Brain microvascular endothelial cell (primary cell): ENCODE results near the gene FBXL16.

Experiments used
- DNase-seq: peaks from one replicate; pipeline ENCODE4 v3.0.0-alpha.2; 2020
- H3K27ac ChIP-seq: fragments of 250-450 bp; sonication (Bioruptor Pico); 2 replicates; pipeline ENCODE4 v1.5.1; 2020; ENCODE audit warnings: mild to moderate bottlenecking, moderate library complexity
- H3K27me3 ChIP-seq: fragments of 250-450 bp; sonication (Bioruptor Pico); replicated peaks from 2 replicates; pipeline ENCODE4 v1.5.1; 2020; ENCODE audit warnings: mild to moderate bottlenecking
- H3K36me3 ChIP-seq: fragments of 250-450 bp; sonication (Bioruptor Pico); replicated peaks from 2 replicates; pipeline ENCODE4 v1.5.1; 2020; ENCODE audit warnings: mild to moderate bottlenecking
- H3K4me3 ChIP-seq: 2 replicates; pipeline ENCODE4 v1.5.1; 2011; ENCODE audit warnings: low read depth, mild to moderate bottlenecking, control low read depth, low read length, moderate library complexity
- CTCF ChIP-seq: IDR thresholded peaks from 2 replicates; pipeline ENCODE4 v1.5.1; 2011; ENCODE audit warnings: low read depth, mild to moderate bottlenecking, moderate library complexity, low read length, control low read depth, inconsistent platforms; ENCODE audit errors: missing control alignments
- in situ Hi-C: cut with HindIII; loops from 2 replicates; pipeline ENCODE4 v1.10.0; 2017; ENCODE audit warnings: low sequenced_read_pairs, low pct_ligation_motif_present

The FBXL16 gene

DNA sequence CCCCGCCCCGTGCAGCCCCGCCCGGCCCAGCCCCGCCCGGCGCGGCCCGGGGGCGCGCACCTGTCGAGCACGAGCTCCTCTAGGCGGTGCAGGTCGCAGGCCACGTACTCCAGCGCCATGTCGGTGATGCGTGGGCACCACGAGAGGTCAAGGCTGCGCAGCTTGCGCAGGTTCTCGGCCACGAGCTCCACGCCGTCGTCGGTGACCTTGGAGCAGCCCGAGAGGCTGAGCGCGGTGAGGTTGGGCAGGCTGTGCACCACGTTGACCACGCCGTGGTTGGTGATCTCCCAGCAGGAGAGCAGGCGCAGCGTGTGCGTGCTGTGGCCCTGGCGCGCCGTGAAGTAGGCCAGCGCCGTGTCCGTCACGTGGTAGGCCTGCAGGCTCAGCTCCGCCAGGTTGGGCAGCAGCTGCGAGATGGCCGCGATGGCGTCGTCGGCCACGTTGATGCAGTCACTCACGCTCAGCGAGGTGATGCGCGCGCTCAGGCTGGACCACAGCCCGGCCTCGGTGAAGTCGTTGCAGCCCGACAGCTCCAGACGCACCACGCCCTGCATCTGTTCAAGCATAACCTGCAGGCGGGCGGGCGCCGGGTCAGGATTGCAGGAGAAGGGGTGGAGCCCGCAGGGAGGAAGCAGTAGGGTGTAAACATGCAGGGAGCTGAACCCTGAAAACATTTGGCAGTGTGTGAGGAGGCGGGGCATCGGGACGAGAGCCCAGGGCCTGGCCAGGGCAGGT lies 10.1 kb downstream of the FBXL16 start:
- Histone ChIP-seq H3K27ac (no peak overlapping the region), H3K4me3 (no peak overlapping the region), H3K27me3 (peaks cover 40% of the 10 kb centered on the region), H3K36me3 (no peaks in the 10 kb centered on the region)
- no peak for TF ChIP-seq CTCF
- no peak for DNase-seq
- in situ Hi-C loops = no loop called here

DNA sequence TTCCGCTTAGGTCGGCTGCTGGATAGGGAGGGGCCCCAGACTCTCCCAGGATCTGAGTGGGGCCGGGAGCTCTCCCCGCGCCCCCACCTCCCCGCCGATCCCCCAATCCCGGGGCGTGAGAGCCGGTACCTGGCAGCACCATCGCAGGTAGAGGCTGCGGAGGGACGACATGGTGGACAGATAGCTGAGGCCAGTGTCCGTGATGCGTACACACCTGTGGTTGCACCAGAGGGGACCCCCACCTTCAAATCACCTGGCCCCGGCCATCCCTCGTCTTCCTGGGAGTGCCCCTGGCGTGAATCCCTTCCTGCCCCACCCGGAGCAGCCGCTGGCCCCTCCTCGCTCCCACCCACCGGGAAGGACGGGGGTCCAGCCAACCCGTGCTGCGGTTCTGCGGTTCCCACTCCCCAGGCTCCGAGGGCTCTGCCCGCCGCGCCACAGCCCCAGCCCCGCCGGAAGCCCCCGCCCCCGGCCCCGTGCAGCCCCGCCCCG lies 10.7 kb downstream of the FBXL16 start:
- no peak overlapping the region for H3K4me3 ChIP-seq
- peaks cover 33% of the 10 kb centered on the region for H3K27me3 ChIP-seq
- no peak for TF ChIP-seq CTCF
- H3K36me3 ChIP-seq = no peaks in the 10 kb centered on the region
- H3K27ac ChIP-seq = no peak overlapping the region
- DNase-seq = no peak
- in situ Hi-C loops = no loop called here

DNA sequence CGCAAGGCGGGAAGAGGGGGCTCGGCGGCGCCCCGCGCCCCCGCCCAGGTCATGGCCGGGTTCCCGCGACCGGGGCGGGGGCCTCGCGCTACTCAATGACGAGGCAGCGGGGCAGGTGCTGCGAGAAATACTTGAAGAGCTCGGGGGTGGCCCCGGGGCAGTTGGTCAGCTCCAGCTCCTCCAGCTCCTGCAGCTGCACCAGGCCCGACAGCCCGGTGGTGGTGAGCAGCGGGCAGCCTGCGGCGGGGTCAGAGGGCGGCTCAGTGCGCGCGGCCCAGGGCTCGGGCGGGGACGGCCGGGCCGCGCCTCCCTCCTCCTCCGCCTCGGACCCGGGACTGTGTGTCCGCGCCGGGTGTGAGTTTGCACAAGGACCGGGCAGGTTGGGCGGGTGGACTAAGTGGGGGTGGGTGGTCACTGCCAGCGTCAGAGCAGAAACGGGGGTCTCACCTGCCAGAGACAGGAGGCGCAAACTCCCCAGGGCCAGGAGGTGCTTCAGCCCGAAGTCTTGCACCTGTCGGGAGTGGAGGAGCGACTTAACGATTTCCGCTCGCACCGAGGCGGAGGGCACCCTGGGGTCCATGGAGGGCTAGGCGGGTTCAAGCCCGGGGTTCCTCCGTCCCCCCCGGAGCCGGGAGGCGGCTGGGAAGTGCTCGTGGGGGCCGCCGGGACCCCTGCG lies 11.3 kb downstream of the FBXL16 start:
- DNase-seq = no peak
- H3K27me3 ChIP-seq = peaks cover 31% of the 10 kb centered on the region
- H3K36me3 ChIP-seq = no peaks in the 10 kb centered on the region
- TF ChIP-seq CTCF = no peak
- no peak overlapping the region for H3K27ac ChIP-seq
- no peak overlapping the region for H3K4me3 ChIP-seq
- in situ Hi-C loops = no loop called here

- no peak overlapping the region for H3K27ac ChIP-seq
- peaks cover 31% of the 10 kb centered on the region for H3K27me3 ChIP-seq
- H3K36me3 ChIP-seq = no peaks in the 10 kb centered on the region
- no peak overlapping the region for H3K4me3 ChIP-seq
- DNase-seq = no peak
- no peak for TF ChIP-seq CTCF
- in situ Hi-C loops = no loop called here
Measured at GRCh38 chr16:693766-694165, 11.8 kb downstream of the FBXL16 start.

- in situ Hi-C loops = no loop called here
- no peak overlapping the region for H3K4me3 ChIP-seq
- DNase-seq = no peak
- H3K27me3 ChIP-seq = peaks cover 31% of the 10 kb centered on the region
- TF ChIP-seq CTCF = no peak
- no peaks in the 10 kb centered on the region for H3K36me3 ChIP-seq
- no peak overlapping the region for H3K27ac ChIP-seq
Measured at GRCh38 chr16:693364-693763, 12.2 kb downstream of the FBXL16 start.
